ENCODE measurements around the gene ZNF341.
A peak's percentile ranks its signal among the peaks of the same experiment; 100 is the strongest.
"Not testable (repeated sequence)": the region's sequence is repeated elsewhere in the genome, so short reads cannot be mapped to it uniquely, and the experiment has no call there.

Gene ZNF341

GRCh38 chr20:33731693-33732165 lies at the start of gene ZNF341:
TSS of gene ZNF341 (plus strand) at chr20:33731996. CDS start at chr20:33732022, 26 bp downstream.
- DNase-seq (ENCODE audit: low spot score) = peak; percentile 94

GRCh38 chr20:33684533-33685327 lies 47.1 kb upstream of the ZNF341 start:
- no peak for DNase-seq (ENCODE audit: low spot score)

- no peak for DNase-seq (ENCODE audit: low spot score)
Observed at GRCh38 chr20:33685328-33686099, 46.3 kb upstream of the ZNF341 start.

GRCh38 chr20:33686100-33686983 lies 45.5 kb upstream of the ZNF341 start, which contains the start of gene E2F1:
TSS of gene E2F1 (minus strand) at chr20:33686385. CDS start at chr20:33686264, 121 bp downstream.
- peak; percentile 97 for DNase-seq (ENCODE audit: low spot score)

- DNase-seq (ENCODE audit: low spot score) = no peak
Observed at GRCh38 chr20:33686984-33687366, 44.8 kb upstream of the ZNF341 start.

- DNase-seq (ENCODE audit: low spot score) = no peak
Observed at GRCh38 chr20:33687370-33687915, 44.4 kb upstream of the ZNF341 start.

GRCh38 chr20:33687993-33688937 lies 43.5 kb upstream of the ZNF341 start:
- no peak for DNase-seq (ENCODE audit: low spot score)

GRCh38 chr20:33688938-33689424 lies 42.8 kb upstream of the ZNF341 start:
- no peak for DNase-seq (ENCODE audit: low spot score)

GRCh38 chr20:33689493-33689892 lies 42.3 kb upstream of the ZNF341 start:
- DNase-seq (ENCODE audit: low spot score) = no peak

GRCh38 chr20:33689973-33690372 lies 41.8 kb upstream of the ZNF341 start:
- peak; percentile 83 for DNase-seq (ENCODE audit: low spot score)

GRCh38 chr20:33693289-33693688 lies 38.5 kb upstream of the ZNF341 start:
- DNase-seq (ENCODE audit: low spot score) = no peak

GRCh38 chr20:33693741-33694638 lies 37.8 kb upstream of the ZNF341 start:
- DNase-seq (ENCODE audit: low spot score) = no peak

GRCh38 chr20:33694639-33695012 lies 37.2 kb upstream of the ZNF341 start:
- DNase-seq (ENCODE audit: low spot score) = no peak

GRCh38 chr20:33696448-33696847 lies 35.3 kb upstream of the ZNF341 start:
- DNase-seq (ENCODE audit: low spot score) = no peak

- no peak for DNase-seq (ENCODE audit: low spot score)
Observed at GRCh38 chr20:33697129-33697528, 34.7 kb upstream of the ZNF341 start.

- DNase-seq (ENCODE audit: low spot score) = not testable (repeated sequence)
Observed at GRCh38 chr20:33698966-33699365, 32.8 kb upstream of the ZNF341 start.

- DNase-seq (ENCODE audit: low spot score) = not testable (repeated sequence)
Observed at GRCh38 chr20:33700696-33701441, 30.9 kb upstream of the ZNF341 start.

- no peak for DNase-seq (ENCODE audit: low spot score)
Observed at GRCh38 chr20:33701629-33702450, 30.0 kb upstream of the ZNF341 start.
